ENCODE measurements around the gene LRPPRC.
"Not testable (repeated sequence)": the region's sequence is repeated elsewhere in the genome, so short reads cannot be mapped to it uniquely, and the experiment has no call there.

LRPPRC gene

DNA sequence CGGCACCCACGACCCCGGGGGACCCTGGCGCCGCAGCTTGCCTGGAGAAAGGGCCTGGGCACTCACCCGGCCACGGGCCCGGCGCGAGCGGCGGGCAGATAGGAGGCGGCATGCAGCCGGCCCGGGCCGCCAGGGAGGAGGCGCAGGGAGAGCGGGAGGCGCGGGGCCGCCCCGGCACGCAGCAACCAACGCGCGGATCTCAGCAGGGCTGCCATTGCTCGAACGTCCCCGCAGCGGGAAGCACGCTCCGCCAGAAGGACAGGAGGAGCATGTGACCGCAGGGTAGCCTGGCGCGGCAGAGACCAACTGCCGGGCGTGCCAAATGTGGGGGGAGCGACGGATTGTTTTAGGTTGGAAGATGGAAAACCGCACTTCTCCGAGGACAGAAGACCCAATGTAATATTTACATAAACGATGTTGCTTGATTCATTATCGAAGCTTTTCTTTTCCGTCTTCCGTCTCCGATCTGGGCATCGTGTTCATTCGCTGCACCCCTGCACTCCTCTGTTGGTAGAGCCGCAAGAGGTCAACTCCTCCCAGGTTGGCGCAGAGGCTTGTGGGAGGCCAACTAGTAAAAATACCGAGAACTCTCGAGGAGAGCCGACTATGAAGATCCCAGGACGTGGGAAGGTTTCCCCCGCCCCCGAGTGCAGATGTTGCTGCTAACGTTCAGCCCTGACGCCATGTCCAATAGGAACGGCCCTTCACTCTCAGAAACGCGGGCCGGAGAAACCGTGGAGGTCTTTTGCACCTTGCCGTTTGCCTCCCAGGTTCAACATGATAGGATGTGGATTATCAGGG lies at the start of gene LRPPRC:
TSS of gene LRPPRC (minus strand) at position 257 of the 801 bp plus-strand sequence. CDS start at position 215, 42 bp downstream.
- peak; percentile 73 for DNase-seq (ENCODE audit: low read depth in 1 of 2, low spot score in 1 of 2)

DNA sequence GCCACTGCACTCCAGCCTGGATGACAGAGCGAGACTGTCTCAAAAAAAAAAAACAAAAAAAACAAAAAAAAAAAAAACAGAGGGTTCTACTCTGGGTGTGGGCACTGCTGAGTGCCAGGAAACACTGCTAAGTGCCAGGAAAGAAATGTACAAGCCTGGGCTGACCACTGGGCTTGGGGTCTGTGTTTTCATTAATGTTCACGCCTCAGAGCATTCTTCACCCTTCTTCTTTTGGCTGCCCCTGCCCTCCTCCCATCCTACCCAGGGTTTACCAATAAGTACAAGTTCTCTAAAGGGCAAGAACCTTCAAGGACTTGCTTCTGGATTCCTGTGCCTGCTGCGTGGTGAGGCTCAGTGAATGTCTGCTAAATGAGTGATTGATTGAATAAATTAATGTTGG lies 49.3 kb upstream of the LRPPRC start:
- no peak for DNase-seq (ENCODE audit: low read depth in 1 of 2, low spot score in 1 of 2)

DNA sequence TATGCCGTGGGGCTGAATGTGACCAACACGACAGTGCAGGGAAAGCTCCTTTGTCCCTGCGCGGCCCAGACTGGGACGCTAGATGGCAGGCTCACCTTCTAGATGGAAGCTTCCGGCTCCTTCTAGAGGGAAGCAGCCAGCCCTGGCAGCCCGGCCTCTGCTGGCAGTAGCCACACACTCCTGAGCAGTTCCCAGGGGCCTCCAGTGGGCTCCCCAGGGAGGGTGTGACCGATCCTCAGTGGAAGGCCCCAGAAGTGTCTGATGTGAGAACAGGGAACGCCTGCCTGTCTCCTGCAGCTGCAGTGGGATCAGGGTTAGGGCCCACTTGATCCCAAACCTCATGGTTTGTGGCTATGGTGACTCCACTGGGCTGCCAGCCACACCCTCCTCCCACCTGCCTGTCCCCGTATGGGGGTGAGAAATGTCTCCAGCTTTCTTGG lies 48.5 kb upstream of the LRPPRC start:
- peak; percentile 45 to 68 for DNase-seq (ENCODE audit: low read depth in 1 of 2, low spot score in 1 of 2)

DNA sequence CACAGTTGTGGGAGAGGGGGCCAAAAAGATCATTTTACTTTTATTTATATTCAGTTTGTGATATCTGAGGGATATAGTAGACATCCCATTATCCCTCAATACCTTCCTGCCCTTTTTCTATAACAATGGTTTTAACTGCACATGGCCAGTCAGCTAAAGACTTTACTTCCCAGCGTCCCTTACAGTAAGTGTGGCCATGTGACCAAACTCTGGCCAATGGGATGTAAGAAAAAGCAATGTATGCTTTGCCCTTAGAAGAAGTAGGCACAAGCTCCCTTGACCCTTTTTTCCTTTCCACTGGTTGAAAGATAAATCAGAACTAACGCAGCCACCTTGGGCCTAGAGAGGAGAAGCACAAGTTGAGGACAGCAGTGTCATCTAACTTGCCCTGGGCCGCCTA lies 44.6 kb upstream of the LRPPRC start:
- no peak for DNase-seq (ENCODE audit: low read depth in 1 of 2, low spot score in 1 of 2)

DNA sequence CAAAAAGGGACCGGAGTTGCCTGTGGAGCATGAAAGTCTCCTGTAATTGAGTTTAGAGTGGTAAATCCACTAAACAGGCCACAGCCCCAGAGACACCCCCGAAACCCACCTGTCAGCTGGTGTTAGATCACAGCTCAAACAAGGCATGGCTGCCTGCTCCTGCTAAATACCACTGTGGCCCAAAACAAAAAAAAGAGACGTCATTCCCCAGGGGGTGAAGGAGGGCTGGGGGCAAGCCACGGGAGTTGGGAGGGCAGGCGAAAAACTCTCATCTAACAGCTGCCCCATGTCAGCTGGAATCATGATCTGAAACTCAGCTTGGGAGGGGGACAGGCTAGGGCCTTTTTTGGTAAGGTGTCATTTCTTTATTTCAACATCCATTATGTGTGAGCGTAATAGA lies 42.5 kb upstream of the LRPPRC start:
- no peak for DNase-seq (ENCODE audit: low read depth in 1 of 2, low spot score in 1 of 2)

DNA sequence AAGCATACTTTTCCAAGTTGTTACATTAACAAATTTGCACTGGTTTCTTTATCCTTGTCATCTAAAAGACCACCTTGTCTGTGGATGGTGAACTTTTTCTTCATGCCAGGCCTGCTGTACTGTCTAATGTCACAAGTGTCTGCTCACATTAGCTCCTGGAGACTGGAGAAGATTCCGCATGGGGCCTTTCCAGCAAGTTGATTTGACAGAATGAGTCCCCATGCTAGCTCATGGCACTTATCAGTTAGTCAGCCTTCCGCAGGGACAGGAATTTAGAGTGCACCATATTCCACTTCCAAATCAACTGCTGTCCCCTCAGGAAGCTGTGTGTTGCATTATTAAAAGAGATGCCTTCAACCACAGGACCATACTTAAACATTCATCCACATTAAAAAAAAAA lies 41.4 kb upstream of the LRPPRC start:
- no peak for DNase-seq (ENCODE audit: low read depth in 1 of 2, low spot score in 1 of 2)

DNA sequence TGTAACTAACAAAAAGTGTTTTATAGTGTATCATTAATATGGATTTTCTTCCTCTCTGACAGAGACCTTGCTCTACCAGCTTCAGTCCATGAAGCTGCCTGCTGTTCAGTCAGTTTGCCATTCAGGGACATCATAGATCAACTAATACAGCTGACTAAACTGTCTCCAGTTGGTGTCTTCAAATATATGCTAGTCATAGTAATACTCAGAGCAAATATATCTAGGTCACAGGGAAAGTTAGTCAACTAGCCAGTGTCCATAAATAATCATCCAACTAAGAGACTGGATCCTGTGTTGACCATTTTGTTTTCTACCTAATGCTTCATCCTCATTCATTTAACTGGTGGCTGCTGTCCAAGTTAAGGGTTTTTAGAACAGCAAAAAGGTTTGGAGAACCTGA lies 38.2 kb upstream of the LRPPRC start:
- no peak for DNase-seq (ENCODE audit: low read depth in 1 of 2, low spot score in 1 of 2)

DNA sequence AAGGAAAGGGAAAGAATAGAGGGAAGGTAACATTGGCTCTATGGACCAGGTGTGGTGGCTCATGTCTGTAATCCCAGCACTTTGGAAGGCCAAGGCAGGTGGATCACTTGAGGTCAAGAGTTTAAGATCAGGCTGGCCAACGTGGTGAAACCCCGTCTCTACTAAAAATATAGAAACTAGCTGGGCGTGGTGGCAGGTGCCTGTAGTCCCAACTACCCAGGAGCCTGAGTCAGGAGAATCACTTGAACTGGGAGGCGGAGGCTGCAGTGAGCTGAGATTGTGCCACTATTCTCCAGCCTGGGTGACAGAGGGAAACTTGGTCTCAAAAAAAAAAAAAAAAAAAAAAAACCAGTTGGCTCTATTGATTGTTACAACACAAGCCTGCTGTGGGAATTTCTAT lies 31.3 kb upstream of the LRPPRC start:
- DNase-seq (ENCODE audit: low read depth in 1 of 2, low spot score in 1 of 2), result not testable (repeated sequence)

DNA sequence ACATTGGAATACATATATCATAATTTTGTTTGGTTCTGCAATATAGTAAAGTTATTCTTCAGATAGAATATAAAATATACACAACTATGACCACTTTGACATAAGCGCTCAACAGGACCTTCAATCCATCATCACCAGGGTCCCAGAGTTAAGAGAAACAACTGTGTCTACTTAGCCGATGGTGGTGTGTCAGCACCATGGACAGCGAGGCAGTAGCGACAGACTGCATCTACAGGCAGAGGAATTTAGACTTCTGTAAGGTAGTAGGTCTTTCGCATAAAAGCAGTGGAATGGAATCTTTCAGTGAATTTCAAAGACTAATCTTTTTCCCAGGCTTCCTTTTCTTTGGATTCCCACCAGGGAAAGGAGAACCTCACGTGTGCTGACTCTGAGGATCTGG lies 20.5 kb upstream of the LRPPRC start:
- peak in 1 of 2 donors; percentile 8 for DNase-seq (ENCODE audit: low read depth in 1 of 2, low spot score in 1 of 2)

DNA sequence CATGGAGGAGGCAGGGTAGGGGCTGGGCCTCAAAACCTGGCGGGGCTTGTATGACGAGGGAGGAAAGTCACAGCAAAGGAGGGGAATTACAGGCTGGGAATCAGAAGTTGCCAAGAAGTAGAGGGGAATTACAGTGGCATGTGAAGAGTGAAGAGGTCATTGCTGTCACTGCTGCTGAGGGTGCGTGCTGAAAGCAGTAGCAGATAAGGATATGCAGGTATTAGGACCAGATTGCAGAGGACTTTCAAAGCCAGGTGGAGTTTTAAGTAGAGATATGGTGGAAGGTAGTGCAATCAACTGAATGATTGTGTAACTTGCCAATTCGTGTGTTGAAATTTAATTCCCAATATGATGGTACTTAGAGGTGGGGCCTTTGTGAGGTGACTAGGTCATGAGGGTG lies 19.4 kb upstream of the LRPPRC start:
- no peak for DNase-seq (ENCODE audit: low read depth in 1 of 2, low spot score in 1 of 2)

DNA sequence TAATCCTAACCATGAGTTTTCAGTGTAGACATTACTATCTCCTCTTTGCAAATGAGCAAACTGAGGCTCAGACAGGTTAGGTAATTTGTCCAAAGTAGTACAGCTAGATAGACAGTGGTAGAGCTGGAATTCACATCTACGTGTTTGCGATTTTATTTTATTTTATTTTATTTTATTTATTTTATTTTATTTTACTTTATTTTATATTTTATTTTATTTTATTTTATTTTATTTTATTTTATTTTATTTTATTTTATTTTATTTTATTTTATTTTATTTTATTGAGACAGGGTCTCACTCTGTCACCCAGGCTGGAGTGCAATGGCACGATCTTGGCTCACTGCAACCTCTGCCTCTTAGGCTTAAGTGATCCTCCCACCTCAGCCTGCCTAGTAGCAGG lies 17.4 kb upstream of the LRPPRC start:
- DNase-seq (ENCODE audit: low read depth in 1 of 2, low spot score in 1 of 2), result not testable (repeated sequence)

DNA sequence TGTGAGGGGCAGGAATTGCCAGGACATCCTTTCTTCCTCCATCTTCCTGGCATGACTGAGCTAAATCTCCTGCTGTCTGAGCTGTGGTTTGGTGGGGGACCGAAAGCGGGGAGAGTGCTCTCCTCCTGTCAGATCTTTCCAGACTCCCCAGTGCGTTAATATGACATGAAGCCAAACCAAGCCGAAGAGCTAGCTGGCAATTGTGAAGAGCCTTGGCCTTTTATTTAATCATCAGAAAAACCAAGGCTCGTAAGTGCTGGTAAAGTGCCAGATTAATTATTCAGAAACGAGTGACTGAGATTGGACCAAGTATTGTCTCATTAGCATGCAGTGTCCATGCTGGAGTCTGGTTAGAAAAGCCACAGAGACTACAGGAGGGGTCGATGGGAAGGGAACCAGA lies 14.5 kb upstream of the LRPPRC start:
- no peak for DNase-seq (ENCODE audit: low read depth in 1 of 2, low spot score in 1 of 2)

DNA sequence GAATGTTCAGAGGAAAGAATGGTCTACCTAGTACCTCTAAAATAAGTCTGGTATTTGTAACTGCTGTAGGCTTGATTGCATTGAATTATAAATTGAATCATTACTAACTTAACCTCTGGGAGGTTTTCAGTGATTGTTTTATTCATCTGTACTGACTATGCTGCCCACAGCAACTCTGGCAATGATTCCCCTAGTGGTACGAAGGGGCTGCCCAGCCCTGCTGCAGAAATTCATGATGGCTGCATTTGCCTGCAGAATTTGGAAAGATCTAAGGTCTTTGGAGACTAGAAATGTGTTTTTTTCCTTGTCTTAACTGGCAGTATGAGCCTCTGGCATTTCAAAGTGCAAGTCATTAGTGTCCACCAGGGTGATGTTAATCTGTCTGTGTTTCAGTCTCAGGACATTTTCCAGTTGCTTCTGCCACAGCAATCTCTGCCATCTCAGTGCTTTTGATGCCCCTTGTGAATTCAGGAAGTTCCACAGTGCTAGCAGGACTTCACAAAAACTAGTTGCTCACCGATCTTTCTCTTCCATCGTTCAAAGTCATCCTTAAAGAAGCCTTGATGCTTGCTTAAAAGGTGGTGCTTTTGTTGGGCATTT lies 13.4 kb upstream of the LRPPRC start:
- no peak for DNase-seq (ENCODE audit: low read depth in 1 of 2, low spot score in 1 of 2)

DNA sequence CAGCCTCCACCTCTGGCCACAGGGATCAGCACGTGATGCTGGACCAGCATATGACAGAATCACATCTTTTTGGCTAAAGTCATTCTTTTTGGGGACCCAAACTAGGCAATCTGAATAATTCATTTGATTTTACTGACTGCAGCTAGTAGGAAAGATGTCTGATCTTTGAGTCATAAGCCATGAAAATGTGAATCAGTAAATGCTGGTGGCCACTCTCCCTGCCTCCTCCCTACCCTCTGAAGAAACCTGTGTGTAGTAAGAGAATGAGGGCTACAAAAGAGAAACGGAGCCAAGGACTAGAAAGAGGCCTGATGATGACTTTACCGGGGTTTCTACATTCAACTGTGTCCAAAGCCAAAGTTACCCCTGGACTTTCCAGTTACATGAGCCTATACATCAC lies 10.1 kb upstream of the LRPPRC start:
- no peak for DNase-seq (ENCODE audit: low read depth in 1 of 2, low spot score in 1 of 2)

DNA sequence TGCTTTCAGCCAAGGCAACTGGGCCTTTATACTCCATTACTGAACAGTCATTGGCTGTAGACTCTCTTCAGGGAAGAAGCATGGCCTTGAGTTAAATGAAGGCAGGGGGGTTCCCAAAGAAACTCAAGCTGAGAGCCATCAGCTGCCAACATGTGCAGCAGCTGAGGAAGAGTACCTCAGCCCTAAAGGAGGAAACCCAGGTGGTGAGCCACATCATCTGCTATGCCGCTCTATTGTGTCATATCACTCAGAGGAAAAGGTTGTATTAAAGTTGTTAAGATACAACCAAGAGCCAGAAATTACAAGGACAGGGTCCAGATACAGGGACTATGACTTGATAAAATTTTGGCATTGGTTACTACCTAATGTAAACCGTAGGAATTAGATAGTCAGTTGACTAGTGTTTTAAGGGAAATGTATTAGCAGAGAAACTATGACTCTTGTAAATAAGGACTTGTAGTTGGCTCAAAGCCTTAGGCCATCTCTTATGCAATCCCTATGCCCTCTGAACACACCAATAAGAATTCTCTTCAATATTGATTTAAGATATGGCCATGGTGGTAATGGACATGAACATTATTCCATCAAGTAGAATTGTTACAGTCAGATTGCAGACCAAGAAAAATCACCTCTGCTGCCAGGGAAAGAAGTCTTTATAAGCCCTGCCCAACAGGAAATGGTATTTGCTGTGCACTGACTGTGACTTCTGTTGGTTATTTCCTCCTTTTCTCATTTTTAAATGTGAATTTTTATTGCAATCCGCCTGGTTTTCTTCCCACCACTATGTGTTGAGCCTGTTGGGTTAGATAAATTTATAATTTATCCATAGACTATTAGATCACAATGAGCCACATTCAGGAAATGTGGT lies 9.2 kb upstream of the LRPPRC start:
- no peak for DNase-seq (ENCODE audit: low read depth in 1 of 2, low spot score in 1 of 2)

DNA sequence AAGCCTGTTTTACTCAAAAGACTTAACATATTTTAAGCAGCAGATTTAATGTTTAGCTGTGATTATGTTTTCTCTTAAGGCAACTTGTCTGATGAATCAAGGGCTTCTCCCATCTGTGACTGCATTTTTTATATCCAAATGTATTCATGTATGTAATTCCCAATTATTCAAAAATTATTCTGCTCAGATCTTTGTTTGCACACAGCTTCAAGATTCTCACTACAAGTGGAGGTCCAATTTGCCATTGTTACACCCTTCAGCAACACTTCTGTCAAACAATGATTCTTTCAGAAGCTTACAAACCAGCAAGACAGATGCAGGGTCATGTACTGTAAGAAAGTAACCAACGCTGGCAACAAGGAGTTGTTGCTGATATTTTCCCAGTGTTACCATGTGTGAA lies 5.9 kb upstream of the LRPPRC start:
- no peak for DNase-seq (ENCODE audit: low read depth in 1 of 2, low spot score in 1 of 2)

DNA sequence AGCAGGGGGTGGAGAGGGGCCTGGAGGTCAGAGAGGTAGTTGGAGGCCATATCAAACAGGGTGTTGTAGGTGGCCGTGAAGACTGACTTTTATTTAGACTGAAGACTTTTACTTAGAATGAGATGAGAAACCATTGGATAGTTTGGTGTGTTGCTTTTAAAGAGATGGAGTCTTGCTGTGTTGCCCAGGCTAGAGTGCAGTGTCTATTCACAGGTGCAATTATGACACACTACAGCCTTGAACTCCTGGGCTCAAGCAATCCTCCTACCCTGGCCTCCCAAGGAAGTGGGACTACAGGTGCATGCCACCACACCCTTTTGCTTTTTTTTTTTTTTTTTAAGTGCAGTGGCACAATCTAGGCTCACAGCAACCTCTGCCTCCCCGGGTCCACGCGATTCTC lies 2.5 kb upstream of the LRPPRC start:
- DNase-seq (ENCODE audit: low read depth in 1 of 2, low spot score in 1 of 2), result no peak

DNA sequence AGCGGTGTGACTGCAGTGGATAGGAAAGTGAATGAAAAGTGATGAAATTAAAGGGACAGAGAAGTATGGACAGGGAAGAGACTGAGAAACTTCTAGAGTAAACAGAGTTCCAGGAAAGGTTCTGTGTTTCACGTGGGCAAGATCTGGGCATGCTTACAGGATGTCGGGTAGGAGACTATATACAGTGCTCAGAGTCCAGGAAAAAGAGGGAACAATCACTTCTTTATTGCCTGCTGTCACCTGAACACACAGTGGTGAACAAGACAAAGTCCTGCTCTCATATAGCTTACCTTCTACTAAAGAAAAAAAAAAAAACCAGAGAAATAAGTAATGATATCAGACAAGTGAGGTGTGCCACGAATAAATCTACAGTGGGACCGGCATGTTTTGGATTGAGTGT lies 2.4 kb downstream of the LRPPRC start:
- DNase-seq (ENCODE audit: low read depth in 1 of 2, low spot score in 1 of 2), result no peak

DNA sequence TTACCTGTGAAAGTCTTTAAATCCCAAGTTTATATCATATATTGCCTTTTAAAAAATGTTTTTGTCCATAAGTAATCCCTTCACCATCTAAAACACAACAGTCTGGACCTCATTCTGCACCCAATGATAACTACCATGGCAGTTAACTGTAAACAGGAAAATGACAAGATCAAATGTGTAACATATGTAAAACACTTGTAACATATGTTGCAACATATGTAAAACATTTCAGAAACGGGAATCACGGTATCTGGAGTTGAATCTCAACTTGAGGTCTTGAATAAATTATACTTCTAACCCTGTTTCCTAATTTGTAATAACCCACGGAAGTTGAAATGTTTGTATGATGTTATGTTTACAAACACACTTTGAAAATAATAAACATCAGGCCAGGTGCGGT lies 6.2 kb downstream of the LRPPRC start:
- no peak for DNase-seq (ENCODE audit: low read depth in 1 of 2, low spot score in 1 of 2)

DNA sequence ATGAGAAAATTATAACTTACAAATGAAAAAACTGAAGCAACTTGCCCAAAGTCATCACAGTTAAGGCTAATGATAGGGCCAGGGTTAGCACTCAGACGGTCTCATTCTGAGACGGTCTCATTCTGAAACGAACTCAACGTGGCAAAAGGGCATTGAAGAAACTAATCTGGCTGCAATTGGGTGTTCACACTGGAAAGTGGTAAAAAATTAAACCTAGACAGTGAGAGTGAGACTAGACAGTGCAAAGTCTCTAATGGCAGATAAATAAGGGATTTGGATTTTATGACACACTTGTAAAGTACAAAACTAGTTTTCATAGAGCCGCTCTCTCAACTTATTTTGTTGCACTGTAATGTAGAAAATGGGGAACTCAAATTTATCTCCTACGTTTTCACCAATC lies 9.2 kb downstream of the LRPPRC start:
- DNase-seq (ENCODE audit: low read depth in 1 of 2, low spot score in 1 of 2), result no peak

DNA sequence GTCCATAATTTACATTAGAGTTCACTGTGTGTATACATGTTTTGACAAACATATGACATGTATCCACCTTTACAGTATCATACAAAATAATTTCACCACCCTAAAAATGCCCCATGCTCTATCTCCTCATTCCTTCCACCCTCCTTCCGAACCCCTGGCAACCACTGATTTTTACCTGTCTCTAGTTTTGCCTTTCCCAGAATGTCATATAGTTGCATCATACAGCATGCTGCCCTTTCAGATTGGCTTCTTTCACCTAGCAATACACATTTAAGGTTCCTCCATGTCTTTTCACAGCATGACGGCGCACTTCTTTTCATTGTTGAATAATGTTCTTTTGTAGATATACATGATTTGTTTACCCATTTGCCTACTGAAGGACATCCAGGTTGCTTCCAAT lies 10.4 kb downstream of the LRPPRC start:
- no peak for DNase-seq (ENCODE audit: low read depth in 1 of 2, low spot score in 1 of 2)

DNA sequence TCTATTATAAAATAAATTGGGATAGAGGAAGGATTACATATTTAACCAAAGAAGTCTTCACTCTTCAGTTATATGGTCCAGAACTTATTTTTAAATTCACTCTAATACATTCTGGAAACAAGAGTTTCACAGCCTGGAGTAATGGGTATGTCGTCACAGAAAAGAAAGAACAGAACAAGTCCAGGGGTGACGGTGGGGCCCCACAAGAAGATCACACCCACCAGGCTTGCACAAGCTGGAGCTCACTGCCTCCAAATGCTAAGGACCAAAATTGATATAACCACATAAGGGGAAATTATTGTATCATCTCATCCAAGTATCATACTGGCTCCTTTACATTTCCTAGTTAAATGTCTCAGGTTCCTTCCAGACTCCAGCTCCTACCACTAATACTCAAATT lies 11.3 kb downstream of the LRPPRC start:
- DNase-seq (ENCODE audit: low read depth in 1 of 2, low spot score in 1 of 2), result no peak
